ENCODE measurements around the gene USP4. TPM values are rescaled to one million over a fixed set of nuclear protein-coding genes. Genes with fewer than 3 reads are reported as not detected.

Gene USP4
- total and polyA plus RNA-seq, 4 donors = 12.5 to 17.7 (median 14.9) TPM

- Histone ChIP-seq H3K4me1 (ENCODE audit: control insufficient read depth in 4 of 4, insufficient read depth in 4 of 4, low read length in 3 of 4) (no peaks in the 10 kb centered on the region), H3K27ac (ENCODE audit: low read depth in 1 of 2, low read length in 2 of 2) (no peak overlapping the region), H3K9ac (ENCODE audit: low read depth in 1 of 2, low read length in 2 of 2) (no peak overlapping the region), H3K27me3 (ENCODE audit: control insufficient read depth in 4 of 4, insufficient read depth in 4 of 4, low read length in 3 of 4) (no peaks in the 10 kb centered on the region), H3K36me3 (ENCODE audit: control insufficient read depth in 4 of 4, insufficient read depth in 3 of 4, low read depth in 1 of 4, low read length in 3 of 4) (peaks cover 19 to 50% (median 26%) of the 10 kb centered on the region in 4 donors), H3K4me3 (ENCODE audit: low read depth in 1 of 3, low read length in 3 of 3) (no peak overlapping the region), H3K9me3 (ENCODE audit: control insufficient read depth in 4 of 4, low read length in 3 of 4) (no peaks in the 10 kb centered on the region)
- no peak for DNase-seq (ENCODE audit: low spot score)
- no peak for TF ChIP-seq GABPA (IDR thresholded peaks at IDR 0.05 in 1 of 2, conservative IDR thresholded peaks at IDR 0.05 in 1 of 2)
- no peak for TF ChIP-seq FOXA2 (IDR thresholded peaks at IDR 0.05)
- TF ChIP-seq, protein P1, sequence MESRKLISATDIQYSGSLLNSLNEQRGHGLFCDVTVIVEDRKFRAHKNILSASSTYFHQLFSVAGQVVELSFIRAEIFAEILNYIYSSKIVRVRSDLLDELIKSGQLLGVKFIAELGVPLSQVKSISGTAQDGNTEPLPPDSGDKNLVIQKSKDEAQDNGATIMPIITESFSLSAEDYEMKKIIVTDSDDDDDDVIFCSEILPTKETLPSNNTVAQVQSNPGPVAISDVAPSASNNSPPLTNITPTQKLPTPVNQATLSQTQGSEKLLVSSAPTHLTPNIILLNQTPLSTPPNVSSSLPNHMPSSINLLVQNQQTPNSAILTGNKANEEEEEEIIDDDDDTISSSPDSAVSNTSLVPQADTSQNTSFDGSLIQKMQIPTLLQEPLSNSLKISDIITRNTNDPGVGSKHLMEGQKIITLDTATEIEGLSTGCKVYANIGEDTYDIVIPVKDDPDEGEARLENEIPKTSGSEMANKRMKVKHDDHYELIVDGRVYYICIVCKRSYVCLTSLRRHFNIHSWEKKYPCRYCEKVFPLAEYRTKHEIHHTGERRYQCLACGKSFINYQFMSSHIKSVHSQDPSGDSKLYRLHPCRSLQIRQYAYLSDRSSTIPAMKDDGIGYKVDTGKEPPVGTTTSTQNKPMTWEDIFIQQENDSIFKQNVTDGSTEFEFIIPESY (IDR thresholded peaks at IDR 0.05) = no peak
- TF ChIP-seq FOXA1 (IDR thresholded peaks at IDR 0.05) = no peak
- 96% methylated on average over 16 of the region's 16 CpGs for WGBS
These were observed 23.0 kb downstream of the USP4 start for GRCh38 chr3:49316696-49317457.

- DNase-seq (ENCODE audit: low spot score) = no peak
- Histone ChIP-seq H3K9ac (ENCODE audit: low read depth in 1 of 2, low read length in 2 of 2) (no peak overlapping the region), H3K27ac (ENCODE audit: low read depth in 1 of 2, low read length in 2 of 2) (no peak overlapping the region), H3K4me1 (ENCODE audit: control insufficient read depth in 4 of 4, insufficient read depth in 4 of 4, low read length in 3 of 4) (no peaks in the 10 kb centered on the region), H3K9me3 (ENCODE audit: control insufficient read depth in 4 of 4, low read length in 3 of 4) (no peaks in the 10 kb centered on the region), H3K27me3 (ENCODE audit: control insufficient read depth in 4 of 4, insufficient read depth in 4 of 4, low read length in 3 of 4) (no peaks in the 10 kb centered on the region), H3K4me3 (ENCODE audit: low read depth in 1 of 3, low read length in 3 of 3) (no peak overlapping the region), H3K36me3 (ENCODE audit: control insufficient read depth in 4 of 4, insufficient read depth in 3 of 4, low read depth in 1 of 4, low read length in 3 of 4) (peaks cover 27 to 49% (median 29%) of the 10 kb centered on the region in 4 donors)
- 100% methylated on average over 1 of the region's 1 CpG for WGBS
- TF ChIP-seq HNF4A (conservative IDR thresholded peaks at IDR 0.05) (no peak), JUND (IDR thresholded peaks at IDR 0.05) (no peak), EGR1 (IDR thresholded peaks at IDR 0.05; ENCODE audit: low read depth in 2 of 2) (no peak), TAF1 (conservative IDR thresholded peaks at IDR 0.05) (no peak), RAD21 (IDR thresholded peaks at IDR 0.05) (no peak), SP1 (IDR thresholded peaks at IDR 0.05) (no peak), FOXA1 (IDR thresholded peaks at IDR 0.05) (no peak), RXRA (IDR thresholded peaks at IDR 0.05) (no peak), FOXA2 (IDR thresholded peaks at IDR 0.05) (no peak), CTCF (IDR thresholded peaks at IDR 0.05; ENCODE audit: low read depth, low read length, missing input control) (no peak), YY1 (IDR thresholded peaks at IDR 0.05) (no peak), NR2F2 (IDR thresholded peaks at IDR 0.05) (no peak), HNF4G (IDR thresholded peaks at IDR 0.05) (no peak), GABPA (IDR thresholded peaks at IDR 0.05 in 1 of 2, conservative IDR thresholded peaks at IDR 0.05 in 1 of 2) (no peak)
- TF ChIP-seq, protein P1 (IDR thresholded peaks at IDR 0.05) = no peak
- TF ChIP-seq, protein P2, sequence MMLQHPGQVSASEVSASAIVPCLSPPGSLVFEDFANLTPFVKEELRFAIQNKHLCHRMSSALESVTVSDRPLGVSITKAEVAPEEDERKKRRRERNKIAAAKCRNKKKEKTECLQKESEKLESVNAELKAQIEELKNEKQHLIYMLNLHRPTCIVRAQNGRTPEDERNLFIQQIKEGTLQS (IDR thresholded peaks at IDR 0.05) = no peak
- TF ChIP-seq, protein P3, sequence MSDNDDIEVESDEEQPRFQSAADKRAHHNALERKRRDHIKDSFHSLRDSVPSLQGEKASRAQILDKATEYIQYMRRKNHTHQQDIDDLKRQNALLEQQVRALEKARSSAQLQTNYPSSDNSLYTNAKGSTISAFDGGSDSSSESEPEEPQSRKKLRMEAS (IDR thresholded peaks at IDR 0.05) = no peak
- TF ChIP-seq, protein P4, sequence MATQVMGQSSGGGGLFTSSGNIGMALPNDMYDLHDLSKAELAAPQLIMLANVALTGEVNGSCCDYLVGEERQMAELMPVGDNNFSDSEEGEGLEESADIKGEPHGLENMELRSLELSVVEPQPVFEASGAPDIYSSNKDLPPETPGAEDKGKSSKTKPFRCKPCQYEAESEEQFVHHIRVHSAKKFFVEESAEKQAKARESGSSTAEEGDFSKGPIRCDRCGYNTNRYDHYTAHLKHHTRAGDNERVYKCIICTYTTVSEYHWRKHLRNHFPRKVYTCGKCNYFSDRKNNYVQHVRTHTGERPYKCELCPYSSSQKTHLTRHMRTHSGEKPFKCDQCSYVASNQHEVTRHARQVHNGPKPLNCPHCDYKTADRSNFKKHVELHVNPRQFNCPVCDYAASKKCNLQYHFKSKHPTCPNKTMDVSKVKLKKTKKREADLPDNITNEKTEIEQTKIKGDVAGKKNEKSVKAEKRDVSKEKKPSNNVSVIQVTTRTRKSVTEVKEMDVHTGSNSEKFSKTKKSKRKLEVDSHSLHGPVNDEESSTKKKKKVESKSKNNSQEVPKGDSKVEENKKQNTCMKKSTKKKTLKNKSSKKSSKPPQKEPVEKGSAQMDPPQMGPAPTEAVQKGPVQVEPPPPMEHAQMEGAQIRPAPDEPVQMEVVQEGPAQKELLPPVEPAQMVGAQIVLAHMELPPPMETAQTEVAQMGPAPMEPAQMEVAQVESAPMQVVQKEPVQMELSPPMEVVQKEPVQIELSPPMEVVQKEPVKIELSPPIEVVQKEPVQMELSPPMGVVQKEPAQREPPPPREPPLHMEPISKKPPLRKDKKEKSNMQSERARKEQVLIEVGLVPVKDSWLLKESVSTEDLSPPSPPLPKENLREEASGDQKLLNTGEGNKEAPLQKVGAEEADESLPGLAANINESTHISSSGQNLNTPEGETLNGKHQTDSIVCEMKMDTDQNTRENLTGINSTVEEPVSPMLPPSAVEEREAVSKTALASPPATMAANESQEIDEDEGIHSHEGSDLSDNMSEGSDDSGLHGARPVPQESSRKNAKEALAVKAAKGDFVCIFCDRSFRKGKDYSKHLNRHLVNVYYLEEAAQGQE (IDR thresholded peaks at IDR 0.05) = no peak
These were observed 25.8 kb downstream of the USP4 start for GRCh38 chr3:49313896-49314688.

All from liver (tissue), 9 donors.